Non-pigmented ciliary epithelial cell (primary cell): ENCODE results near the gene NBEA.
"Not testable (repeated sequence)": the region's sequence is repeated elsewhere in the genome, so short reads cannot be mapped to it uniquely, and the experiment has no call there.

ENCODE experiments used
- DNase-seq: peaks from one replicate; pipeline ENCODE4 v3.0.0-alpha.2; 2010; ENCODE audit warnings: low read depth

The NBEA gene

GRCh38 chr13:34959489-34959888, 17.4 kb downstream of the NBEA start:
- no peak for DNase-seq

GRCh38 chr13:34964558-34964957, 22.5 kb downstream of the NBEA start:
- DNase-seq: no peak

- DNase-seq: peak; percentile 19
These were observed 25.9 kb downstream of the NBEA start for GRCh38 chr13:34967851-34968562.

- not testable (repeated sequence) for DNase-seq
These were observed 27.5 kb downstream of the NBEA start for GRCh38 chr13:34969539-34969938.

GRCh38 chr13:34970961-34971360, 28.9 kb downstream of the NBEA start:
- DNase-seq: no peak

- DNase-seq: no peak
These were observed 29.4 kb downstream of the NBEA start for GRCh38 chr13:34971473-34971872.

- DNase-seq: not testable (repeated sequence)
These were observed 43.1 kb downstream of the NBEA start for GRCh38 chr13:34985199-34985598.

GRCh38 chr13:34988330-34988791, 46.3 kb downstream of the NBEA start:
- no peak for DNase-seq

- DNase-seq: no peak
These were observed 48.5 kb downstream of the NBEA start for GRCh38 chr13:34990399-34991214.

GRCh38 chr13:34993470-34993869, 51.4 kb downstream of the NBEA start:
- DNase-seq: peak; percentile 8

GRCh38 chr13:35003734-35004133, 61.7 kb downstream of the NBEA start:
- DNase-seq: not testable (repeated sequence)

- no peak for DNase-seq
These were observed 63.0 kb downstream of the NBEA start for GRCh38 chr13:35005051-35005450.

- DNase-seq: no peak
These were observed 72.6 kb downstream of the NBEA start for GRCh38 chr13:35014606-35015213.

- DNase-seq: no peak
These were observed 74.5 kb downstream of the NBEA start for GRCh38 chr13:35016362-35017112.

GRCh38 chr13:35025314-35025713, 83.2 kb downstream of the NBEA start:
- DNase-seq: no peak

GRCh38 chr13:35028338-35028867, 86.3 kb downstream of the NBEA start:
- no peak for DNase-seq

- no peak for DNase-seq
These were observed 96.9 kb downstream of the NBEA start for GRCh38 chr13:35039012-35039411.

- no peak for DNase-seq
These were observed 104.5 kb downstream of the NBEA start for GRCh38 chr13:35046587-35046986.

- DNase-seq: no peak
These were observed 113.6 kb downstream of the NBEA start for GRCh38 chr13:35055705-35056104.

GRCh38 chr13:35057858-35058257, 115.8 kb downstream of the NBEA start:
- DNase-seq: no peak

- not testable (repeated sequence) for DNase-seq
These were observed 116.5 kb downstream of the NBEA start for GRCh38 chr13:35058585-35058984.

- no peak for DNase-seq
These were observed 144.6 kb downstream of the NBEA start for GRCh38 chr13:35086667-35087066.
